ENCODE measurements around the gene SULT2B1.
"Not testable (repeated sequence)": the region's sequence is repeated elsewhere in the genome, so short reads cannot be mapped to it uniquely, and the experiment has no call there.

The SULT2B1 gene

DNA sequence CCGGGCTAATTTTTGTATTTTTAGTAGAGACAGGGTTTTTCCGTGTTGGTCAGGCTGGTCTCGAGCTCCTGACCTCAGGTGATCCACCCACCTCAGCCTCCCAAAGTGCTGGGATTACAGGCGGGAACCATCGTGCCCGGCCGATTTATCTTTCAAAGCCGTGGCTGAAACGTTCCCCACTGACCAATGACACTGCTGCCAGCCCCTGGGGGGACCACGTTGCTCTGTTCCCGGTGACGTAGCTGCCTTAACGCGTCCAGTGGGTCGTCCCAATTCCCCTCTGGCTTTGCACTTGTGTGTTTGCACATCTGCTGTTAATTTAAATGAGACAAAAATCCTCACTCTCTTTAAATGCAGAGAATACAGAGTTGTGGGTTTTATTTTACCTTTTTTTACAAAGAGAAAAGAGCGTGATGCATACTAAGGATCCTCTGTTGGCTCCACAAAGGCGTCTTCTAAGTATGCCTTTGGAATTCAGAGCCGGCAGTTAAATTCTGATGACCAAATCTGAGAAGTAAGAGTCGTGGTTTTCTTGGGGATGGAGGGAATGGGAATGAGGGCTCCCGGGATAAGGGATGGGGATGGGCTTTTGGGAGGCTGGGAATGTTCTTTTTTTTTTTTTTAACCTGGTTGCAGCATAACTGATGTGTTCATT is 21.8 kb upstream of the SULT2B1 start:
- no peak for DNase-seq

DNA sequence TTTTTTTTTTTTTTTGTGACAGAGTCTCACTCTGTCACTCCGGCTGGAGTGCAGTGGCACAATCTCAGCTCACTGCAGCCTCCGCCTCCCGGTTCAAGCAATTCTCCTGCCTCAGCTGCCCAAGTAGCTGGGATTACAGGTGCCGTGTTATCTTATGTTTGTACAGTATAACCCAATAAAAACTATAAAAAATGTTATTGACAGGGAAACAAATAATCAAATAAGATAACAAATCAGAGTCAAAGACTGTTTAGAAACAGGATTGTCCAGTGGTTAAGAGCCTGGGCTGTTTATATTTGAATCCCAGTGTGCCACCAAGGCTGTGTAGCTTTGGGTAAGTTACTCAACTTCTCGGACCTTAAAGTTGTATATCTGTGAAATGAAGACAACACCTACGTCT is 21.2 kb upstream of the SULT2B1 start:
- DNase-seq, result no peak

DNA sequence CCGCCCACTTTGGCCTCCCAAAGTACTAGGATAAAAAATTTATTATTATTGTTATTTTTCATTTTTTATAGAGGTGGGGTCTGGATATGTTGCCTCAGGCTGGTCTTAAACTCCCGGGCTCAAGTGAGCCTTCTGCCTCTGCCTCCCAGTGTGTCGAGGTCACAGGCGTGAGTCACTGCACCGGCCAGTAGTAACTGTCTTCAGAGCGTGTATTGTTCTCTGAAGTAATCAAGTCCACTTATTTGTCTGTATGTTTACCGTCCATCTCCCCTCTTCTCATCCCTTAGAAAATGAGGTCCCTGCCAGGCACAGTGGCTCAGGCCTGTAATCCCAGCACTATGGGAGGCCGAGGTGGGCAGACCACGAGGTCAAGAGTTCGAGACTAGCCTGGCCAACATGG is 18.2 kb upstream of the SULT2B1 start:
- DNase-seq, result no peak

DNA sequence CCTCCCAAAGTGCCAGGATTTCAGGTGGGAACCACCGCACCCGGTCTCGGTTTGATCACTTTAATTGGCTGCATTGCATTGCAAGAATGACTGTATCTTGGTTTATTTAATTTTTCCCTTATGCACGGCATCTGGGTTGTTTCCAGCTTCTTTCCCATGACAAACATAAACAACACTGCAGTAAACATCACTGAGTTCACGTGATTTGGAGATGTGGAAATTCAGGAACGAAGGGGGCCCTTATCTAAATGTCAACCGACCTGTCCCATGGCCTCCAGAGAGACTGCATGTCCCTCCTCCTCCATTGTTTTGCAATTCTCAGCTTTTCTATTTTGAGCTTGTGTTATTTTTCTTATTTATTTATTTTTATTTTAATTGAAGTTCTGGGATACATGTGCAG is 14.4 kb upstream of the SULT2B1 start:
- DNase-seq, result no peak

DNA sequence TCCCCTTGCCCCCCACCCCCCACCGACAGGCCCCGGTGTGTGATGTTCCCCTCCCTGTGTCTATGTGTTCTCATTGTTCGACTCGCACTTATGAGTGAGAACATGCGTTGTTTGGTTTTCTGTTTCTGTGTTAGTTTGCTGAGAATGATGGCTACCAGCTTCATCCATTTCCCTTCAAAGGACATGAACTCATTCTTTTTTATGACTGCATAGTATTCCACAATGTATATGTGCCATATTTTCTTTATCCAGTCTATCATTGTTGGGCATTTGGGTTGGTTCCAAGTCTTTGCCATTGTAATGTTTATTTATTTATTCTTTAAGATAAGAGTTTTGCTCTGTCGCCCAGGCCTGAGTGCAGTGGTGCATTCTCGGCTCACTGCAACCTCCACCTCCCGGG is 13.9 kb upstream of the SULT2B1 start:
- not testable (repeated sequence) for DNase-seq

DNA sequence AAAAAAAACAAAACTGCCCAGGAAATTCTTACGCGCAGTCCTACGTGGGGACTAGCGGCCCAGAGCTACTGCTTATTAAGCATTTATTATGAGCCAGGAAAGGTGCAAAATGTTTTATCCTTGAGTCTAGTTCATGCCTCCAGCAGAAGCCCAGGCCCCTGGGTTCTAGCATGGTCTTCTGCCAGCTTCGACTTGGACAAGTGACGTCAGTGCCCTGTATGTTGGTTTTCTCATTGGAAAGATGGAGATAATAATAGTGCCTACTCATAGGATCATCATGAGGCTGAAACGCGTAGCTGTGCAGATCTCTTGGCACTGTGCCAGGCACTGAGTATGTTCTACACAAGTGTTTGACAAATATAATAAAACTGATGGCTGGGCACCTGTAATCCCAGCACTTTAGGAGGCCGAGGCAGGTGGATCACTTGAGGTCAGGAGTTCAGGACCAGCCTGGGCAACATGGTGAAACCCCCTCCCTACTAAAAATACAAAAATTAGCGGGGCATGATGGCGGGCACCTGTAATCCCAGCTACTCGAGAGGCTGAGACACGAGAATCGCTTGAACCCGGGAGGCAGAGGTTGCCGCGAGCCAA is 12.4 kb upstream of the SULT2B1 start:
- DNase-seq, result no peak

DNA sequence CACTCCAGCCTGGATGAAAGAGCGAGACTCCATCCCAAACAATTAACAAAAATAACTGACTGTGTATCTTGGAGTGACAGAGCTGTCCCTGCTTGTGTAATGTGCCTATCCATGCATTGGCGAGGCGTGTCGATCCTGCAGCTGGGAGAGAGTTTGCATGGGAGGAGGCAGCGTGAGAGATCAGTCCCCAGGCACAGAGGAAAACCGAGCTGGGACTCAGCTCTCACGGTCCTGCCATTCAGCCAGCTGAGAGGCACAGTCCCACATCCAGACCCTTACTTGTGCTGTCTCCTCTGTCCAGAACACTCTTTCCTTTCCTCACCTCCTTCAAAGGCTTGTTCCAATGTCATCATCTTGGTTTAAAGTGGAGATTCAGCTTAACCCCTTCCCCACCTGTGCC is 11.9 kb upstream of the SULT2B1 start:
- no peak for DNase-seq

DNA sequence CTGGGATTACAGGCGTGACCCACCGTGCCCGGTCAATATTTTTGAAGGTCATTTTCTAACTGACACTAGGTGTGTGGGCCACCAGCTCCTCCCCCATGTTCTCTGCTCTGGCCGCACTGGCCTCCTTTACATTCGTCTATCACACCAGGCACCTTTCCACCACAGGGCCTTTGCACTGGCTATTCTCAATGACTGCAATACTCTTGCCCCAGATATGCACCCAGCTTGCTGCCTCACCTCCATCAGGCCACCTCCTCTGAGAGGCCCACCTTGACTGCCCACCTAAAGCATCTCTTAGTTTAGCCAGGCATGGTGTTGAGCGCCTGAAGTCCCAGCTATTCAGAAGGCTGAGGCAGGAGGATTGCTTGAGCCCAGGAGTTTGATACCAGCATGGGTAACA is 10.2 kb upstream of the SULT2B1 start:
- DNase-seq, result no peak

DNA sequence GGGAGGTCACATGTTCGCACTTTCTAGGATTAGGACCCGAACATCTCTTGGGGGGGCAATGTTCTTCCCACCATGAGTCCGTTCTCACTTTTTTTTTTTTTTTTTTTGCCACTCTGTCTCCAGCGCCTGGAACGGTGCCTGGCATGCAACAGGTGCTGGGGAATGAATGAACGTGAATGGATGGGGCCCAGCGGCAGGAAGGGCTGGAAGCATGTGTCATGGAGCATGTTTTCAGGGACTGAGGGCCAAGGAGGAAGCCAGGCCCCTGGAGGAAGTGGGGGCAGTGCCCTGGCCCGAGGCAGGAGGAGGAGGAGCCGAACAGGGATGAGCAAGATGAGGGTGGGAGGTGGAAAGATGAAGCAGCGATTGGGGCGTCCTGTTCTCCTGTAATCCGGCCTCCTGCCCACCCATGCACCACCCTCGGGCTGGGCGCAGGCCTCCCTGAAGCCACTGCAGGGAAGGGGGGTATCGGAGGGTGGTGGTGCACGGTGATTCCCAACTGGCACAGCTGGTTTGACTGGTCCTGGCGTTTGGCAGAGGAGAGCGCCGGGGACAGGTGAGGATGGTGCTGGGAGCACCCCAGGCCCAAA is 8.8 kb upstream of the SULT2B1 start:
- no peak for DNase-seq

DNA sequence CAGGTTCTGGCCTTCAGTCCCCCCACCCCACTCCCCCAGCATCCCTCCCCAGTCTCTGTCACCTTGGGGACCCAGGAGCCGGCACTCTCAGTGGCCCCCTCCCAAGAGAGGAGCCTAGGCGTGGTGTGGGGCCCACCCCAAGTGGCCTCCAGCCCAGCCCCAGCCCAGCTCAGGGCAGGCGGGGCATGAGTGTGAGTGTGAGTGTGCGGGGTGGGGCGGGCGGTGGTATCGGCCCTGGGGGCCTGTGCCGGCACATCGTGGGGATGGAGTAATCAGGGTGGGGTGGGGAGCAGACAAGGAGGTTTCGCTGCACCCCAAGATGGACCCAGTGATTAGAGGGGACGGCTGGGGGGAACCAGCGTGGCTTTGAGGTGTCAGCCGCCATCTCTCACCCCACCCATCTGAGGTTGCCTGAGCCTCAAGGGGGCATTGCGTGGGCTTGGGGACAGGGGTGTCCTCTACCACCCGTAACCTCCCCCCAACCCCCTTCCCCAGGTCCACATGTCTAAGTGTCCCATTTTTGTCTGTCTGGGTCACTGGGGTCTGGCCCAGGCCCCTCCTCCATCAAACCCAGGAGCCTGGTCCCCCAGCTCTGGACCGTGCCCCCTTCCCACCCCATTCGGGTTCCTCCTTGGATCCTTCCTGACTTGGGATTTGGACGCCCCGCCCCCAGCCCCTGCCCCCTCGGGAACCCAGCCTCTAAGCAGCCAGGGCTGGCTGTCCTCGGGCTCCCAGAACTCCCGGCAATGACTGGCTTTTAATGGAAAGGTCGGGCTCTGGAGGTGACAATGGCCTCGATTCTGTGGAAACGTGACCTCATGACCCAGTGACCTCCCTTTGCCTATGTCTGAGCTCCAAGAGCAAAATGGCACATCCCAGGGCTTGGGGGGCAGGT is 6.9 kb upstream of the SULT2B1 start:
- no peak for DNase-seq

DNA sequence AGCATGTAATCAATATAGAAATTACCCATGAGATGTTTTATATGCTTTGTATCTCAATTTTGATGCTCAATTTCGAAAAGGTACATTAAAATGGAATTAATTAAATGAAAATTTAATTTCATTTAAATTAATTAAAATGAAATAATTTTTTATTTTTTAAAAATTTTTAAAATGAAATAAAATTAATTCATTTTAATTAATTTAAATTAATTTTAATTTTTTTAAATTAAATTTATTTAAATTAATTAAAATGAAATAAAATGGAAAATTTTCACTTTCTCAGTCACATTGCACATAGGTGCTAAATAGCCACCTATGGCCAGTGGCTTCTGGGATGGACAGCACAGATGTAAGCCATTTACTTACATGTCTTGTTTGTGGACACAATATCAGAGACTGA is 4.2 kb upstream of the SULT2B1 start:
- DNase-seq, result no peak

DNA sequence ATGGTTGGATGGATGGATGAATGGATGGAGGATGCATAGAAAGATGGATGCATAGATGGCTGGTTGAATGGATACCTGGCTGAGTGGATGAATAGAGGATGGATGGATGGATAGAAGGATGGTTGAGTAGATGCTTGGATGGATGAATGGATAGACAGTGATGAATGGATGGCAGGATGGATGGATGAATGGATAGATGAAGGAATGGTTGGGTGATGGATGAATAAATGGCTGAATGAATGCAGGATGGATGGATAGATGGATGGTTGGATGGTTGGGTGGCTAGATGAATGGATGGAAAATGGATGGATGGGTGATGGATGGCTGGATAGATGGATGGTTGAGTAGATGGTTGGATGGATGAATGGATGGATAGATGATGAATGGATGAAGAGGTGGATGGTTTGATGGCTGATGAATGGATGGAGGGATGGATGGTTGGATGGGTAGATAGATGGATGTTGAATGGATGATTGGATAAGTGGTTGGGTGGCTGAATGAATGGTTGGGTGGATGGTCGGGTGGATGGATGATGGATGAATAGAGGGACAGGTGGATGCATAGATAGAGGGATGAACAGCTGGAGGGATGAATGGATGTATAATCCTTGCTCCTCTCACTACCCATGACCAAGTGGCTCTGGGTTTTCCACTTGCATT is 3.6 kb upstream of the SULT2B1 start:
- DNase-seq, result no peak

DNA sequence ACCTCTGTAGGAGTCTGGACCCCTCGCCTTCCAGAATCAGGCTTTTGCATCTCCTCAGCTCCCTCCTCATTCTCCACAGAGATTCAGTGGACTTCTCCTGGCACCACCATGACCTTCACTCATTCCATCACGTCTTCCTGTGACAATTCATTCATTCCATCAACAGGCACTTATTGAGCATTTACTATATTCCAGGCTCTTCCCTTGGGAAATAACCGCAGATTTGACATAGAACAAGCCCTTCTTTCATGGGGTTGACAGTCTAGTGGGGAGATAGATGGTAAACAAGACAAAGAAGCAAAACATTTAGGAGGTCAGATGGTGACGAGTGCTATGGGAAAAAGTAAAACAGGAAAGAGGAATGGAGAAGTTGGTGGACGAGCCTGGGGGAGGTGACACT is 2.6 kb upstream of the SULT2B1 start:
- DNase-seq, result no peak

DNA sequence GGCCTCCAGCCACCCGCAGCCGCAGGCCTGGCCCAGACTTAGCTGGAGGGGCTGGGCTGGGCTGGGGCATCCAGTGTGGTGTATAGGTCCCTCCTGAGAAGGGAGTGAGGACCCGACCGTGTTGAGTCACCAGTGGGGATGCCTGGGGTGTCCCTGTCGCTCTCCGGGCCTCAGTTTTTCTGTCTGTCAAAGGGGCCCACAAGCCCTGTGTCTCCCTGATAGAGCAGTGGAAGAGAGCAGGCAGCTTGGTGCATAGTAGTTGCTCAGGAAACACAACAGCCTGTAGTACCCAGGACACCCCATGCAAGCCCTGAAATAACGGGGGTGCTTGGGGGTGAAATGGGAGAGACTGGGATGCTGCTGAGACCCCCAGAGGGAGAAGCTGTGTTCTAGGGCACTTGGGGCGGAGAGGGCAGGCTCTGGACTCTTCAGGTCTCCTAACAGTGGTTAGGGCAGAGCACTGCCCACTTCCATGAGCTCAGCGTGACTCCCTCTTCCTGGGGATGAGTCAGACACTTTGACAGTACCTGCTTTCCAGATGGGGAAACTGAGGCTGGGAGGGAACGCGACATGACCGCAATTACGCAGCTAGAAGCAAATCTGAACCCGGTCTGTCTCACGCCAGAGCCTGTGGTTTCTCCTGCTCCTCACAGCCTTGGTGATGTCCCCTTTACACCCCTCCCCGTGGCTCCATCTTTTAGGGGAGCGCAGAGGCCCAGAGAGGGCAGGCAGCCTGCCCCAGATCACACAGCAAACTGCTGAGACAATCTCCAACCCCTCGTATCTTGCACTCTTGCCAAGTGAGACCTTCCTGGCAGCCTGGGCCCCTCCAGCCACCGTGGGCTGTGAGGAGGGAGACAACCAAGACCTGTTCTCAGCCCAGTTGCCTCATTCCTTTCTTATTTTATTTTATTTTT is 692 bp downstream of the SULT2B1 start:
- no peak for DNase-seq

DNA sequence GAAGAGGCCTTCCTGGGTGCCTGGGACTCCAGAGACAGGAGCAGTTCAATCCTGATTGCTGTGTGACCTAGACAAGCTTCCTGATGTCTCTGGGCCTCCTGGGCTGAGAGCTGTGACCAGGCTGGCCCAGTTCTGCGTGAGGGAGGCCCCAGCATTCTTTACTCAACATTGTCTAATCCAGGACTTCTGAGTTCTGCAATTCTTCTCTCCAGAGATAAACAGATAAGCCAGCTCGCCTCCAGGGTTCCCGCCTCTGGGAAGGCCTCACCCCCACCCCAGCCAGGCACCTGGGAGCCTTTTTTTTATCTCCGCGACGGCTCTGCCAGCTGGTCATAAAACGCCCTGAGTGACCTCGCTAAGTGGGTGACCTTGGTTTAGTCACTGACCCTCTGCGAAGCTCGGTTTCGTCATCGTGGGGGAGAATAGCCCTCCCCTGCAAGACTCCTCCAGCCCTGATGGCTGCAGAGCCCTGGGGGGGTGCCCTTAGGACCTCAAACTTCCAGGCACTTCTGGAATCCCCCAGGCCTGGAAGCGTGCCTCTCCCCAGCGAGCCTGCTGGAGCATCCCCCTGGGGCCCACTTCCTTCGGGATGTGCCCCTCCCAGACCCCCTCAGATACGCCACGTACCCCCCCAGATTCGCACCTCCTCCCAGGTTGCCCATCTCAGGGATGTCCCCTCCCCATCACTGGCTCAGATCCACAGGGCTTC is 1.9 kb downstream of the SULT2B1 start:
- no peak for DNase-seq

DNA sequence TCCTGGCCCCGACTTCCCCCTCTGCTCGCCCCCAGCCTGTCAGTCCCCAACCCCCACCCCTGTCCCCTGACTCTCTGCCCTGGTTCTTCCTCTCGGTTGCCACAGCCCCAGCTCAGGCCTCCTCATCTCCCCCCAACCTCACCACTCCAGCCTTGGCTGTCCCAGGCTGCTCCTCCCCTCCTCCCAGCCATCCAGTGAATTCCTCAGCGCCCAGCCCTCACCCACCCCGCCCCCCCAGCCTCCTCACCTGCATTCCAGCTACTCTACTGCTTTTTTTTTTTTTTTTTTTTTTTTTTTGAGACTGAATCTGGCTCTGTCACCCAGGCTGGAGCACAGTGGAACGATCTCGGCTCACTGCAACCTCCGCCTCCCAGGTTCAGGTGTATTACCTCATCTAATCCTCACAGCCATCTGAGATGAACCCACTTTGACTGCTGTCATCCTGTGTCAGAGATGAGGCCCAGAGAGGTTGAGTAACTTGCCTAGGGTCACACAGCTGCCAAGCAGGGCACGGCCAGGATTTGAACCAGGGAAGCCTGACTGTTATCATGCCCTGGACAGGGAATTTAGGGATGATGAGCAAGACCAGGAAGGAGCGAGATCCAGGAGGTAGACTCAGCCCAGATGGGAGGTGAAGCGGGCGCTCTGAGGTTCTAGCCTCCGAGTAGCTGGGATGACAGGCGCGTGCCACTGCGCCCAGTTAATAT is 2.6 kb downstream of the SULT2B1 start:
- DNase-seq, result no peak

DNA sequence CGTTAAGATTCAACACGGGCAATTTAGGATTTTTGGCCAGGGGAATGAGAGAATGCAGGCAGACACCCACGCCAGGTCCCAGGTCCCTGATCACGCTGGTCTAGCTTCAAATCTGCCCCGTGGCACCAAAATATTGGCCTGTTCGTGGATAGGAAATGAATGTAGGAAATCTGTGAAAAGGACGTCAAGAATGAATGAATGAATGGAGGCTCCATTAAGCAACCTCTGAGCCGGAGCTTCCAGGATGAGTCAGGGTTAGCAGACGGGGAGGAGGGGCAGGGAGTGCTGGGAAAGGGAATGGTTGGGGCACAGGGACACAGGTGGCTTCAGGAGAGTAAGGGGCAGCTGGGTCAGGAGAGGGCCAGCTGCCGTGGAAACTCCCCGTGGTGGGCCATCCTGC is 4.2 kb downstream of the SULT2B1 start:
- DNase-seq, result no peak

DNA sequence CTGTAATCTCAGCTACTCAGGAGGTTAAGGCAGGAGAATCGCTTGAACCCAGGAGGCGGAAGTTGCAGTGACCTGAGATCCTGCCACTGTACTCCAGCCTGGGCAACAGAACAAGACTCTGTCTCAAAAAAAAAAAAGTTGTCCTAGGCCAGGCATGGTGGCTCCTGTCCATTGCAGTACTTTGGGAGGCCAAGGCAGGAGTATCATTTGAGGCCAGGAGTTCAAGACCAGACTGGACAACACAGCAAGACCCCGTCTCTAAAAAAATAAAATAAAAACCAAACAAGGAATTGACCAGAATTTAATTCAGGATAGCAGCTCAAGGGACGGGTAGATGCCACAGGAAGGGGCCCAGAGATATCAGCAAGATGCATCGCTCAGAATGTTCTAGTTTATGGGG is 4.9 kb downstream of the SULT2B1 start:
- no peak for DNase-seq

DNA sequence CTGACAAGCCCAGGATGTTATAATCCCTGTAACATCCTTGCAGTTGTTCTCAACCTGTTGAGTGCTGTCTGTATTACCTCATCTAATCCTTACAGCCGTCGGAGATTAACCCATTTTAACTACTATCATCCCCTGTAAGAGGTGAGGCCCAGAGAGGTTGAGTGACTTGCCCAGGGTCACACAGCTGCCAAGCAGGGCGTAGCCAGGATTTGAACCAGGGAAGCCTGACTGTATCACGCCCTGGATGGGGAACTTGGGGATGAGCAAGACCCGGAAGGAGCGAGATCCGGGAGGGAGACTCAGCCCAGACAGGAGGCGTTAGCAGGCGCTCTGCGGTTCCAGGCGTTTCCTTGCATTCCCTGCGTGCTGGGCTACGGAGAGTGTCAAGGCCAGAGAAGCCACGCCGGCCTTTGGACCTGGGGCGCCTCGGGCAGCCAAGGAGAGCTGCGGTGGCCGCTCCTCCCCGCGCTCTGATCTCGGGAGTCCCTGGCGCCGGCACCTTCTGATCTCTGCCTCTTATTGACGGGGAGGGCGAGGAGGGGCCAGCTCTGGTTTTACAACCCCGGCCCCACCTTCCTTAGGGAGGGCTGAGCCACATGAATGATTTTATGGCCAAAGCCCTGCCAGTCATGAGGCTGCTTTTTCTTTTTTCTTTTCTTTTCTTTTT is 6.2 kb downstream of the SULT2B1 start:
- DNase-seq, result no peak

DNA sequence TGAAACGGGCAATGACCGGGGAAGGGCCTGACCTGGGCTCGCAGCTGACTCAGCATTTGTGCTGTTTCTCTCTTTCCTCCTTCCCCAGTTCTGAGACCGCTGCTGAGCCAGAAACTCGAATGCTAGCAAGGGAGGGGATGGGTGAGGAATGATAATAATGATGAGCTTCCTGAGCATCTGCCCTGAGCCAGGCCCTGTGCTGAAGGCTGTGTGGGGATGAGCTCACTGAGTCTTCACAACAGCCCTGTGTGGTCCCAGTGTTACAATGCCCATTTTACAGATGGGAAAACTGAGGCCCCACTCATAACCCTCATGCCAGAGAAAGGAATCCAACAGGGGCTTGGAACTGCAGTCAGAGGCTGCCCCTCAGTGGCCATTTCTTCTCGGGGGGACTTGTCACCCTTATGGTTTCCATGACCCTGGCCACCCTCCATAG is 8.1 kb downstream of the SULT2B1 start:
- no peak for DNase-seq

Data from activated CD4-positive, CD25-positive, alpha-beta regulatory T cell treated with anti-CD3 and anti-CD28 coated beads, Interleukin-2, amount 50 U/mL, for 72 hours (primary cell).